ENCODE measurements around the gene ABCC6. TPM values are rescaled to one million over a fixed set of nuclear protein-coding genes. Genes with fewer than 3 reads are reported as not detected.
"Not testable (repeated sequence)": the region's sequence is repeated elsewhere in the genome, so short reads cannot be mapped to it uniquely, and the experiment has no call there.

ABCC6 gene
- total RNA-seq, 5 donors from 2014 or later (not counting 1 experiment from before 2014, with no cell fraction given) = 0.12 TPM; not detected in 4

- H3K27me3 ChIP-seq (replicated peaks in 1 of 2; ENCODE audit: control insufficient read depth in 2 of 2, extremely low read depth in 1 of 2, insufficient read depth in 2 of 2, low read length in 1 of 2) = peaks cover 0 to 22% of the 10 kb centered on the region in 2 experiments
- POLR2A ChIA-PET = no interaction called here
- 76% methylated on average over 8 of the region's 8 CpGs for WGBS (ENCODE audit: insufficient coverage)
- Mint-ChIP-seq H3K27ac (no peak overlapping the region), H3K9me3 (no peaks in the 10 kb centered on the region), H3K27me3 (peaks cover 16 to 18% of the 10 kb centered on the region in 2 donors), H3K4me3 (no peak overlapping the region), H3K4me1 (no peaks in the 10 kb centered on the region), H3K36me3 (no peaks in the 10 kb centered on the region)
- DNase-seq (no peak), ATAC-seq (replicated peaks in 1 of 4) (no peak)
- no peak overlapping the region for H3K4me3 ChIP-seq (ENCODE audit: control insufficient read depth in 1 of 2, extremely low read depth in 1 of 2, low read length in 1 of 2)
- H3K36me3 ChIP-seq (ENCODE audit: control insufficient read depth in 2 of 2, extremely low read depth in 1 of 2, insufficient read depth in 1 of 2, low read length in 1 of 2) = no peaks in the 10 kb centered on the region
- H3K9me3 ChIP-seq = no peaks in the 10 kb centered on the region
- CTCF ChIA-PET = no interaction called here
- no peak overlapping the region for H3K27ac ChIP-seq (ENCODE audit: low read length)
- H3K4me1 ChIP-seq (ENCODE audit: control insufficient read depth in 1 of 2, extremely low read depth in 1 of 2, insufficient read depth in 2 of 2, low read length in 2 of 2) = no peaks in the 10 kb centered on the region
Observed at GRCh38 chr16:16191493-16192167, 31.7 kb downstream of the ABCC6 start.

- peaks cover 16 to 18% of the 10 kb centered on the region in 2 donors for H3K27me3 Mint-ChIP-seq
- ATAC-seq (replicated peaks in 1 of 4); H3K27ac Mint-ChIP-seq; POLR2A ChIA-PET; H3K4me3 Mint-ChIP-seq; H3K4me1 Mint-ChIP-seq; H3K27ac ChIP-seq (ENCODE audit: low read length); H3K36me3 ChIP-seq (ENCODE audit: control insufficient read depth in 2 of 2, extremely low read depth in 1 of 2, insufficient read depth in 1 of 2, low read length in 1 of 2); H3K9me3 ChIP-seq; H3K36me3 Mint-ChIP-seq; H3K4me3 ChIP-seq (ENCODE audit: control insufficient read depth in 1 of 2, extremely low read depth in 1 of 2, low read length in 1 of 2); H3K4me1 ChIP-seq (ENCODE audit: control insufficient read depth in 1 of 2, extremely low read depth in 1 of 2, insufficient read depth in 2 of 2, low read length in 2 of 2); DNase-seq; H3K9me3 Mint-ChIP-seq: not testable (repeated sequence)
- peaks cover 0 to 22% of the 10 kb centered on the region in 2 experiments for H3K27me3 ChIP-seq (replicated peaks in 1 of 2; ENCODE audit: control insufficient read depth in 2 of 2, extremely low read depth in 1 of 2, insufficient read depth in 2 of 2, low read length in 1 of 2)
- 66% methylated on average over 3 of the region's 12 CpGs for WGBS (ENCODE audit: insufficient coverage)
- CTCF ChIA-PET = interaction anchor here in 1 of 2 donors (0.6 kb wide), 1 partner anchor 66 kb away, joined by 5 read pairs; no protein-coding TSS in a partner anchor
Observed at GRCh38 chr16:16190966-16191365, 32.3 kb downstream of the ABCC6 start.

- no peak overlapping the region for H3K4me3 Mint-ChIP-seq
- H3K36me3 Mint-ChIP-seq = no peaks in the 10 kb centered on the region
- Histone ChIP-seq H3K9me3 (no peaks in the 10 kb centered on the region), H3K4me3 (ENCODE audit: control insufficient read depth in 1 of 2, extremely low read depth in 1 of 2, low read length in 1 of 2) (no peak overlapping the region), H3K4me1 (ENCODE audit: control insufficient read depth in 1 of 2, extremely low read depth in 1 of 2, insufficient read depth in 2 of 2, low read length in 2 of 2) (no peaks in the 10 kb centered on the region), H3K27me3 (replicated peaks in 1 of 2; ENCODE audit: control insufficient read depth in 2 of 2, extremely low read depth in 1 of 2, insufficient read depth in 2 of 2, low read length in 1 of 2) (peaks cover 0 to 22% of the 10 kb centered on the region in 2 experiments), H3K36me3 (ENCODE audit: control insufficient read depth in 2 of 2, extremely low read depth in 1 of 2, insufficient read depth in 1 of 2, low read length in 1 of 2) (no peaks in the 10 kb centered on the region), H3K27ac (ENCODE audit: low read length) (no peak overlapping the region)
- ChIA-PET POLR2A (no interaction called here), CTCF (interaction anchor here in 1 of 2 donors (0.6 kb wide), 1 partner anchor 65 kb away, joined by 5 read pairs; no protein-coding TSS in a partner anchor)
- no peak overlapping the region for H3K27ac Mint-ChIP-seq
- no peaks in the 10 kb centered on the region for H3K9me3 Mint-ChIP-seq
- WGBS (ENCODE audit: insufficient coverage) = 20% methylated on average over 1 of the region's 5 CpGs
- H3K4me1 Mint-ChIP-seq = no peaks in the 10 kb centered on the region
- DNase-seq (no peak), ATAC-seq (replicated peaks in 1 of 4) (no peak)
- H3K27me3 Mint-ChIP-seq = peaks cover 14 to 18% of the 10 kb centered on the region in 2 donors
Observed at GRCh38 chr16:16190546-16190945, 32.7 kb downstream of the ABCC6 start.

- Mint-ChIP-seq H3K36me3 (no peaks in the 10 kb centered on the region), H3K27ac (no peak overlapping the region), H3K4me3 (no peak overlapping the region), H3K4me1 (no peaks in the 10 kb centered on the region), H3K9me3 (no peaks in the 10 kb centered on the region), H3K27me3 (peaks cover 13 to 16% of the 10 kb centered on the region in 2 donors)
- POLR2A ChIA-PET = no interaction called here
- no peak overlapping the region for H3K27ac ChIP-seq (ENCODE audit: low read length)
- peaks cover 0 to 22% of the 10 kb centered on the region in 2 experiments for H3K27me3 ChIP-seq (replicated peaks in 1 of 2; ENCODE audit: control insufficient read depth in 2 of 2, extremely low read depth in 1 of 2, insufficient read depth in 2 of 2, low read length in 1 of 2)
- CTCF ChIA-PET = no interaction called here
- no peak for DNase-seq
- H3K4me1 ChIP-seq (ENCODE audit: control insufficient read depth in 1 of 2, extremely low read depth in 1 of 2, insufficient read depth in 2 of 2, low read length in 2 of 2) = no peaks in the 10 kb centered on the region
- no peaks in the 10 kb centered on the region for H3K9me3 ChIP-seq
- H3K4me3 ChIP-seq (ENCODE audit: control insufficient read depth in 1 of 2, extremely low read depth in 1 of 2, low read length in 1 of 2) = no peak overlapping the region
- WGBS (ENCODE audit: insufficient coverage) = 84% methylated on average over 5 of the region's 8 CpGs
- no peaks in the 10 kb centered on the region for H3K36me3 ChIP-seq (ENCODE audit: control insufficient read depth in 2 of 2, extremely low read depth in 1 of 2, insufficient read depth in 1 of 2, low read length in 1 of 2)
- no peak for ATAC-seq (replicated peaks in 1 of 4)
Observed at GRCh38 chr16:16189842-16190241, 33.5 kb downstream of the ABCC6 start.

- WGBS (ENCODE audit: insufficient coverage) = 83% methylated on average over 10 of the region's 13 CpGs
- Mint-ChIP-seq H3K9me3 (no peaks in the 10 kb centered on the region), H3K4me3 (no peak overlapping the region), H3K4me1 (no peaks in the 10 kb centered on the region), H3K36me3 (no peaks in the 10 kb centered on the region), H3K27me3 (peaks cover 16 to 17% of the 10 kb centered on the region in 2 donors), H3K27ac (no peak overlapping the region)
- DNase-seq (no peak), ATAC-seq (replicated peaks in 1 of 4) (no peak)
- Histone ChIP-seq H3K4me1 (ENCODE audit: control insufficient read depth in 1 of 2, extremely low read depth in 1 of 2, insufficient read depth in 2 of 2, low read length in 2 of 2) (no peaks in the 10 kb centered on the region), H3K27ac (ENCODE audit: low read length) (no peak overlapping the region), H3K9me3 (no peaks in the 10 kb centered on the region), H3K4me3 (ENCODE audit: control insufficient read depth in 1 of 2, extremely low read depth in 1 of 2, low read length in 1 of 2) (no peak overlapping the region), H3K27me3 (replicated peaks in 1 of 2; ENCODE audit: control insufficient read depth in 2 of 2, extremely low read depth in 1 of 2, insufficient read depth in 2 of 2, low read length in 1 of 2) (peaks cover 0 to 24% of the 10 kb centered on the region in 2 experiments), H3K36me3 (ENCODE audit: control insufficient read depth in 2 of 2, extremely low read depth in 1 of 2, insufficient read depth in 1 of 2, low read length in 1 of 2) (no peaks in the 10 kb centered on the region)
- POLR2A ChIA-PET = no interaction called here
- CTCF ChIA-PET = no interaction called here
Observed at GRCh38 chr16:16188827-16189226, 34.5 kb downstream of the ABCC6 start.

GRCh38 chr16:16186820-16187219, 36.5 kb downstream of the ABCC6 start:
- Mint-ChIP-seq H3K36me3 (no peaks in the 10 kb centered on the region), H3K4me1 (no peaks in the 10 kb centered on the region), H3K27me3 (peaks cover 14 to 17% of the 10 kb centered on the region in 2 donors), H3K4me3 (no peak overlapping the region), H3K9me3 (no peaks in the 10 kb centered on the region), H3K27ac (no peak overlapping the region)
- CTCF ChIA-PET = no interaction called here
- H3K27ac ChIP-seq (ENCODE audit: low read length) = no peak overlapping the region
- H3K27me3 ChIP-seq (replicated peaks in 1 of 2; ENCODE audit: control insufficient read depth in 2 of 2, extremely low read depth in 1 of 2, insufficient read depth in 2 of 2, low read length in 1 of 2) = peaks cover 0 to 20% of the 10 kb centered on the region in 2 experiments
- WGBS (ENCODE audit: insufficient coverage) = 96% methylated on average over 4 of the region's 11 CpGs
- H3K4me1 ChIP-seq (ENCODE audit: control insufficient read depth in 1 of 2, extremely low read depth in 1 of 2, insufficient read depth in 2 of 2, low read length in 2 of 2) = no peaks in the 10 kb centered on the region
- no peaks in the 10 kb centered on the region for H3K9me3 ChIP-seq
- ATAC-seq (replicated peaks in 1 of 4) (no peak), DNase-seq (no peak)
- no peak overlapping the region for H3K4me3 ChIP-seq (ENCODE audit: control insufficient read depth in 1 of 2, extremely low read depth in 1 of 2, low read length in 1 of 2)
- H3K36me3 ChIP-seq (ENCODE audit: control insufficient read depth in 2 of 2, extremely low read depth in 1 of 2, insufficient read depth in 1 of 2, low read length in 1 of 2) = no peaks in the 10 kb centered on the region
- POLR2A ChIA-PET = no interaction called here

Measured in T-cell (primary cell).